HEK293T (cell line): Measurements from ENCODE around the gene ZNF699.

Source experiments
- BHLHE40 ChIP-seq: fragments of 450-650 bp; IDR thresholded peaks from 2 replicates; pipeline ENCODE4 v1.6.1; 2016; ENCODE audit warnings: mild to moderate bottlenecking, moderate library complexity, borderline replicate concordance
- L3MBTL2 ChIP-seq: fragments of 450-650 bp; conservative IDR thresholded peaks from 2 replicates; pipeline ENCODE4 v1.6.1; 2016; ENCODE audit warnings: mild to moderate bottlenecking
- LEF1 ChIP-seq: fragments of 450-650 bp; IDR thresholded peaks from 2 replicates; pipeline ENCODE4 v1.6.1; 2017; ENCODE audit warnings: mild to moderate bottlenecking, borderline replicate concordance
- SP1 ChIP-seq: fragments of 450-650 bp; IDR thresholded peaks from 2 replicates; pipeline ENCODE4 v1.6.1; 2017
- SUZ12 ChIP-seq: fragments of 450-650 bp; IDR thresholded peaks from 2 replicates; pipeline ENCODE4 v1.6.1; 2016; ENCODE audit warnings: mild to moderate bottlenecking
- TARDBP ChIP-seq: fragments of 450-650 bp; IDR thresholded peaks from 2 replicates; pipeline ENCODE4 v1.6.1; 2016
- ZNF384 ChIP-seq: fragments of 450-650 bp; IDR thresholded peaks from 2 replicates; pipeline ENCODE4 v1.6.1; 2016
- TF ChIP-seq, protein P1 (sequence below): fragments of 450-650 bp; IDR thresholded peaks from 2 replicates; pipeline ENCODE4 v1.6.1; 2016

- no peak for TF ChIP-seq SUZ12
- TF ChIP-seq SP1 = no peak
- TF ChIP-seq TARDBP = no peak
- no peak for TF ChIP-seq L3MBTL2
- TF ChIP-seq ZNF384 = no peak
- TF ChIP-seq, protein P1, sequence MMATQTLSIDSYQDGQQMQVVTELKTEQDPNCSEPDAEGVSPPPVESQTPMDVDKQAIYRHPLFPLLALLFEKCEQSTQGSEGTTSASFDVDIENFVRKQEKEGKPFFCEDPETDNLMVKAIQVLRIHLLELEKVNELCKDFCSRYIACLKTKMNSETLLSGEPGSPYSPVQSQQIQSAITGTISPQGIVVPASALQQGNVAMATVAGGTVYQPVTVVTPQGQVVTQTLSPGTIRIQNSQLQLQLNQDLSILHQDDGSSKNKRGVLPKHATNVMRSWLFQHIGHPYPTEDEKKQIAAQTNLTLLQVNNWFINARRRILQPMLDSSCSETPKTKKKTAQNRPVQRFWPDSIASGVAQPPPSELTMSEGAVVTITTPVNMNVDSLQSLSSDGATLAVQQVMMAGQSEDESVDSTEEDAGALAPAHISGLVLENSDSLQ = no peak
- TF ChIP-seq LEF1 = no peak
- no peak for TF ChIP-seq BHLHE40
These were observed 42.9 kb upstream of the ZNF699 start for GRCh38 chr19:9352505-9352904.
